Gastrocnemius medialis (tissue), 4 donors: ENCODE measurements around the gene PARD3.
"Not testable (repeated sequence)": the region's sequence is repeated elsewhere in the genome, so short reads cannot be mapped to it uniquely, and the experiment has no call there.

ENCODE experiments used
- POLR2A ChIP-seq, 2 donors: fragments of 450-650 bp; IDR thresholded peaks; one replicate each; pipeline ENCODE4 v1.6.1; 2017; ENCODE audit warnings: antibody characterized with exemption in 2 of 2, mild to moderate bottlenecking in 2 of 2, moderate library complexity in 2 of 2
- TF ChIP-seq, protein P1 (sequence below), 5 experiments: fragments of 450-650 bp in 3 of 5; fragments of 200-600 bp in 2 of 5; sonication (generic) in 2 of 5; IDR thresholded peaks in 4 of 5; conservative IDR thresholded peaks in 1 of 5; 1 replicate in 4 of 5; 2 replicates in 1 of 5; pipeline ENCODE4 v1.5.1; 2016 to 2019; ENCODE audit warnings: antibody characterized with exemption in 5 of 5, mild to moderate bottlenecking in 3 of 5, moderate library complexity in 3 of 5

- not testable (repeated sequence) for TF ChIP-seq POLR2A (IDR thresholded peaks at IDR 0.05)
- TF ChIP-seq, protein P1, sequence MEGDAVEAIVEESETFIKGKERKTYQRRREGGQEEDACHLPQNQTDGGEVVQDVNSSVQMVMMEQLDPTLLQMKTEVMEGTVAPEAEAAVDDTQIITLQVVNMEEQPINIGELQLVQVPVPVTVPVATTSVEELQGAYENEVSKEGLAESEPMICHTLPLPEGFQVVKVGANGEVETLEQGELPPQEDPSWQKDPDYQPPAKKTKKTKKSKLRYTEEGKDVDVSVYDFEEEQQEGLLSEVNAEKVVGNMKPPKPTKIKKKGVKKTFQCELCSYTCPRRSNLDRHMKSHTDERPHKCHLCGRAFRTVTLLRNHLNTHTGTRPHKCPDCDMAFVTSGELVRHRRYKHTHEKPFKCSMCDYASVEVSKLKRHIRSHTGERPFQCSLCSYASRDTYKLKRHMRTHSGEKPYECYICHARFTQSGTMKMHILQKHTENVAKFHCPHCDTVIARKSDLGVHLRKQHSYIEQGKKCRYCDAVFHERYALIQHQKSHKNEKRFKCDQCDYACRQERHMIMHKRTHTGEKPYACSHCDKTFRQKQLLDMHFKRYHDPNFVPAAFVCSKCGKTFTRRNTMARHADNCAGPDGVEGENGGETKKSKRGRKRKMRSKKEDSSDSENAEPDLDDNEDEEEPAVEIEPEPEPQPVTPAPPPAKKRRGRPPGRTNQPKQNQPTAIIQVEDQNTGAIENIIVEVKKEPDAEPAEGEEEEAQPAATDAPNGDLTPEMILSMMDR (IDR thresholded peaks at IDR 0.05 in 4 of 5, conservative IDR thresholded peaks at IDR 0.05 in 1 of 5): not testable (repeated sequence)
Measured at GRCh38 chr10:34757181-34757580, 57.9 kb downstream of the PARD3 start.
